Gastroesophageal sphincter (tissue), 4 donors: Measurements from ENCODE around the gene ADCY10. TPM values are rescaled to one million over a fixed set of nuclear protein-coding genes. Genes with fewer than 3 reads are reported as not detected.

Experiments
- ATAC-seq: fragments of 150-250 bp; one replicate; pipeline ENCODE4 v1.9.1; 2016; ENCODE audit warnings: mild to moderate bottlenecking, moderate library complexity
- H3K27ac ChIP-seq, 4 donors: fragments of 200-600 bp; sonication (generic) in 3 of 4; 1 replicate in 3 of 4; 2 replicates in 1 of 4; pipeline ENCODE4 v1.5.1; 2016 to 2019
- H3K27me3 ChIP-seq: fragments of 200-600 bp; sonication (generic); one replicate; pipeline ENCODE4 v1.5.1; 2019
- H3K36me3 ChIP-seq, 2 donors: fragments of 200-600 bp; sonication (generic); one replicate each; pipeline ENCODE4 v1.5.1; 2019; ENCODE audit warnings: control low read depth in 1 of 2
- H3K4me1 ChIP-seq, 3 donors: fragments of 200-600 bp; sonication (generic); 1 replicate in 2 of 3; 2 replicates in 1 of 3; pipeline ENCODE4 v1.5.1; 2016 to 2019; ENCODE audit warnings: control low read depth in 2 of 3
- H3K4me3 ChIP-seq, 2 donors: fragments of 200-600 bp; sonication (generic); one replicate each; pipeline ENCODE4 v1.5.1; 2019; ENCODE audit warnings: mild to moderate bottlenecking in 1 of 2, moderate library complexity in 1 of 2
- H3K9me3 ChIP-seq, 3 donors: fragments of 200-600 bp; sonication (generic); one replicate each; pipeline ENCODE4 v1.5.1; 2017 to 2019; ENCODE audit warnings: control low read depth in 2 of 3
- CTCF ChIP-seq, 4 experiments: fragments of 200-600 bp in 2 of 4; fragments of 450-650 bp in 2 of 4; sonication (generic) in 1 of 4; IDR thresholded peaks; one replicate each; pipeline ENCODE4 v1.5.1; 2017 to 2019; ENCODE audit warnings: antibody characterized with exemption in 4 of 4, mild to moderate bottlenecking in 2 of 4, moderate library complexity in 2 of 4
- EP300 ChIP-seq: sonication (generic); formaldehyde crosslinking; IDR thresholded peaks from one replicate; pipeline ENCODE4 v1.6.1; 2017; ENCODE audit warnings: antibody characterized with exemption, mild to moderate bottlenecking
- POLR2A ChIP-seq, 2 donors: fragments of 450-650 bp; IDR thresholded peaks; one replicate each; pipeline ENCODE4 v1.6.1; 2017; ENCODE audit warnings: antibody characterized with exemption in 2 of 2, mild to moderate bottlenecking in 2 of 2, moderate library complexity in 1 of 2
- POLR2AphosphoS5 ChIP-seq: sonication (generic); formaldehyde crosslinking; IDR thresholded peaks from one replicate; pipeline ENCODE4 v1.6.1; 2017; ENCODE audit warnings: antibody characterized with exemption
- WGBS, 2 donors: methylation state at CpG; one replicate each; pipeline ENCODE4 v1.1.5; 2018; ENCODE audit warnings: low coverage in 1 of 2; 5-methylcytosine and 5-hydroxymethylcytosine counted together
- total RNA-seq, 4 donors: library from RNA; depleted of rRNA; stranded (reverse); fragments of >200 nt; gene quantifications; one replicate each; pipeline ENCODE4 v1.1.0, GENCODE V29; 2016

The ADCY10 gene
- total RNA-seq, 4 donors from 2014 or later, result 0.12 to 0.16 TPM; not detected in 2

- no peak for TF ChIP-seq POLR2AphosphoS5
- no peak for TF ChIP-seq CTCF (IDR thresholded peaks at IDR 0.05)
- no peak for TF ChIP-seq EP300
- no peak for TF ChIP-seq POLR2A (IDR thresholded peaks at IDR 0.05)
- 100% methylated on average over 5 of the region's 5 CpGs; no CpG with 5 or more reads in 1 of the 2 donors for WGBS, 2 donors
- ATAC-seq, result no peak
Observed at GRCh38 chr1:167777269-167777650, 136.7 kb downstream of the ADCY10 start.

GRCh38 chr1:167776616-167777268 lies 137.2 kb downstream of the ADCY10 start:
- 100% methylated on average over 1 of the region's 1 CpG for WGBS, 2 donors
- H3K4me1 ChIP-seq, result peaks cover 0 to 16% (median 0%) of the 10 kb centered on the region in 3 donors
- peaks cover 0 to 72% of the 10 kb centered on the region in 2 donors for H3K36me3 ChIP-seq
- no peaks in the 10 kb centered on the region for H3K9me3 ChIP-seq
- no peaks in the 10 kb centered on the region for H3K27me3 ChIP-seq
- H3K4me3 ChIP-seq, result no peak overlapping the region
- TF ChIP-seq POLR2A (IDR thresholded peaks at IDR 0.05) (no peak), EP300 (no peak)
- H3K27ac ChIP-seq, result no peak overlapping the region
- no peak for ATAC-seq

More at GRCh38 chr1:167777269-167777650, 136.7 kb downstream of the ADCY10 start:
- Histone ChIP-seq H3K27me3 (no peaks in the 10 kb centered on the region), H3K9me3 (no peaks in the 10 kb centered on the region), H3K27ac (no peak overlapping the region), H3K4me1 (peaks cover 0 to 16% (median 0%) of the 10 kb centered on the region in 3 donors), H3K36me3 (peaks cover 0 to 67% of the 10 kb centered on the region in 2 donors), H3K4me3 (no peak overlapping the region)

GRCh38 chr1:167776151-167776550 lies 137.8 kb downstream of the ADCY10 start:
- H3K27me3 ChIP-seq, result no peaks in the 10 kb centered on the region
- TF ChIP-seq POLR2AphosphoS5 (no peak), EP300 (no peak), CTCF (IDR thresholded peaks at IDR 0.05) (no peak), POLR2A (IDR thresholded peaks at IDR 0.05) (no peak)
- H3K36me3 ChIP-seq, result peaks cover 0 to 76% of the 10 kb centered on the region in 2 donors
- WGBS, 2 donors, result 67% methylated on average over 1 of the region's 1 CpG; no CpG with 5 or more reads in 1 of the 2 donors
- H3K4me1 ChIP-seq, result peaks cover 0 to 16% (median 0%) of the 10 kb centered on the region in 3 donors
- H3K27ac ChIP-seq, result no peak overlapping the region
- no peaks in the 10 kb centered on the region for H3K9me3 ChIP-seq
- no peak for ATAC-seq
- no peak overlapping the region for H3K4me3 ChIP-seq

GRCh38 chr1:167775178-167775577 lies 138.8 kb downstream of the ADCY10 start:
- WGBS, 2 donors, result 46 to 100% methylated on average over 1 to 2 of the region's 2 CpGs
- Histone ChIP-seq H3K4me1 (peaks cover 0 to 16% (median 0%) of the 10 kb centered on the region in 3 donors), H3K9me3 (no peaks in the 10 kb centered on the region), H3K27ac (no peak overlapping the region), H3K36me3 (peaks cover 0 to 72% of the 10 kb centered on the region in 2 donors), H3K27me3 (no peaks in the 10 kb centered on the region), H3K4me3 (no peak overlapping the region)
- TF ChIP-seq CTCF (IDR thresholded peaks at IDR 0.05), result no peak
- TF ChIP-seq EP300, result no peak
- no peak for ATAC-seq

- Histone ChIP-seq H3K27ac (no peak overlapping the region), H3K9me3 (no peaks in the 10 kb centered on the region), H3K4me1 (peaks cover 0 to 16% (median 0%) of the 10 kb centered on the region in 3 donors), H3K4me3 (no peak overlapping the region), H3K27me3 (no peaks in the 10 kb centered on the region), H3K36me3 (peaks cover 0 to 74% of the 10 kb centered on the region in 2 donors)
- no peak for TF ChIP-seq POLR2A (IDR thresholded peaks at IDR 0.05)
- no peak for TF ChIP-seq CTCF (IDR thresholded peaks at IDR 0.05)
- no peak for ATAC-seq
Observed at GRCh38 chr1:167774710-167775109, 139.2 kb downstream of the ADCY10 start.
